DMS53 treated with DMSO at 0.1 percent for 48 hours (cell line): ENCODE data around the gene FUS.

Source experiments
- DNase-seq: peaks from one replicate; lab custom pipeline; 2025; ENCODE audit not compliant: unreplicated experiment; lab: John Stamatoyannopoulos, UW

The FUS gene

GRCh38 chr16:31225193-31225592, 45.3 kb downstream of the FUS start:
- DNase-seq, result no peak

GRCh38 chr16:31228206-31228605, 48.3 kb downstream of the FUS start:
- DNase-seq, result no peak

- DNase-seq, result no peak
These were observed 49.6 kb downstream of the FUS start for GRCh38 chr16:31229501-31229900.

- DNase-seq, result no peak
These were observed 58.1 kb downstream of the FUS start for GRCh38 chr16:31238041-31238440.
